HG03571 (cell line): ENCODE data around the gene WDR86.

ENCODE experiments used
- ATAC-seq: cut with Tn5 transposase; IDR thresholded peaks from one replicate; pipeline ENCODE4 v1.9.1; 2021; ENCODE audit not compliant: unreplicated experiment

WDR86 gene

GRCh38 chr7:151428378-151429236 lies 18.8 kb upstream of the WDR86 start:
- no peak for ATAC-seq

- ATAC-seq: no peak
Measured at GRCh38 chr7:151427705-151428377, 18.0 kb upstream of the WDR86 start.

DNA sequence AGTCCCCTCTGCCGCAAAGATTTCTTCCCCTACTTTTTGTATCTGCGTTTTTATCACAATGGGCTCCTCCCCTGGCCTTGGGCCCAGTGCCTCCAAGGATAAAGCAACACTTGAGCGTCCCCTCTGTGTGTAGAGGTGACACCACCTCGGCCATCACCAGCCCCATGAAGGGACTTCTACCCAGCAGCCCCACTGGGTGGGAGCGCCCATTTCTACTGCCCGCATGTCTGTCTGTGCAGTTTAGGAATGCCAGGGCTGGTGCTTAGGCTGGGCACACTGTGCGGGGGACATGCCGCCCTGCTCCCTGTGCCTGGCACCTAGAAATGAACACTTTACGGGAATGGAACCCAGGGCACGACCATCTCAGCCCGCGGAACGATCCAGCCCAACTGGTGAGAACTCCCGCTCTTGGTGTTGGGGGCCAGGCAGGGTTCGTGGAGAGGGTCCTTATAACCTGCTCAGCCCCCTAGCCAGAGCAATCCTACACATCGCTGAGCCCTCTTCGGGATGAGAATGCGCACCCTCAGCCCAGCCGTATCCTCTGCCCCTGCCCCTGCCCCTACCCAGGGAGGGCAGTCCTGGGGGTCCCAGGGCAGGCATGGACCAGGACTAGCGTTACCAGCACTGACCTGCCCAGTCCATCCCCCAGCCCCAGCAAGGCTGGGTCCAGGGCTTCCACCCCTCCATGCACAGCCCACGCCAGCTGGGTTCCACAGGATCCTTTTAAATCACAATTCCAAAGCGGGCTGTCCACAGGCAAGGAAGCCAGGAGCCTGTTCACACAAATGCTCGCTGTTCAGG lies 17.3 kb upstream of the WDR86 start:
- ATAC-seq: no peak

DNA sequence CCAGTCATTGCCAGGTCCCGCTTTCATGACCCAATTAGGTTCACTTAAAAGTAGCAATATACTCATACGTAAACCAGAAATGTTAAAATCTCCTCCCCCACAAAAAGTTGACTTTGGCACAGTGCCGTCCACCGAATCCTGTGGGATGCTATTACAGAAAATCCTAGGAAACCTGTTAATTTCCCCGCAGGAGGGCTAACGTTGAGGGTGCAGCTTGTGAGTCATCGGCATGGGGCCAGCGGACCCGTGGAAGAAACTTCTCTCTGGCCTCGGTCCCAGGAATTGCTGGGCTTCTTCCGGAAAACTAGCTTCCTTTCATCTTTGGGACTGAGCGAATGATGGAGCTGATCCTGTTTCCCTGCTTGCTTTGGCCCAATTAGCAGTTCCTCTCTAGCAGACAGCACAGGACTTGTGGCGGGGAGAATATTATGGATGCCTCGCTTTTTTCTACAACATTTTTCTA lies 16.6 kb upstream of the WDR86 start:
- ATAC-seq: no peak

DNA sequence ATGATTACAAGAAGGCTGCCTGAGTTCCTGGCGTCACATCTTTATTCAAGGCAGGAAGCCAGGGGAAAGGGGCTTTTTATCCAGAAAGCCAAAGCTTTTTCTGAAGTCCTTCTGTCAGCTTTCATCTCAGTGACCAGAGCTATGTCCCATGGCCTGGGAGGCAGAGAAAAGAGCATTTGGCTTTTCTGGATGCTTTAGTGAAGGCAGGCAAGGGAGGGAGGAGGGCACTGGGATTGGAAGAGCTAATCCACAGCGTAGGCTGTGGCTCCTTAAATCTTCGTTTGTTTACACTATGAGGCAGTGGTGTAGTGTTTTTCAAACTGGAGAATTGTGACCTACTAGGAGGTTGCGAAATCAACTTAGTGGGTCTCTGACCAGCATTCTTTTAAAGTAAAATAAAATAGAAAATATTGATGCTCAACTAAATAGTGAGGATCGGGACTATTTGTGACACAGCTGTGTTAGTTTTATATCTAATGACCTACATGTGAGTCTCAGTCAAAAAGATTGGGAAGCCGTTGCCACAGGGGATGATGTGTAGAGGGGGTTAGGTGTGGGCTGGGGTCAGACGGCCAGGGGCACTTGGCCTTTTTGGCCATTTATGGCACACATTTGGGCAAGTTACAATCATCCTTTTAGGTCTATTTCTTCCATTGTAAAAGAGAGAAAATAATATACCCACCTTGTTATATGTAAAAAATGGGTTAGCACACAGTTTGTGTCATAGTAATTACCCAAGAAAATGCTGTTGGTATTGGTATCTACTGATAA lies 16.0 kb upstream of the WDR86 start:
- no peak for ATAC-seq

DNA sequence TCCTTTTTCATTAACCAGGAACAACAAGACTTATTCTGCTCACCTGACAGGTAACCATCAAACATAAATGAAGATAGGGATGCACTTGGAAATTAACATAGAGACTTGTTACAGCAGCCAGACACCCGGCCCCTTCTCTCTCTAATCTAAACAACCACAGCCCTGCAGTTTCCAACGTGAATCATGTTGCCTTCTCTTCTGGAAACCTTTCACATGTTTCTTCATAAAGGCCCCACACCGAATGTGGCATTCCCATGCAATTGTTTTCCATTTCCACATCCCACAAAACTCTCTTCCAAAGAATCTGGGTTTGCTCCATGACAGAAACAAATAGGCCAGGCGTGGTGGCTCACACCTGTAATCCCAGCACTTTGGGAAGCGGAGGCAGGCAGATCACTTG lies 15.0 kb upstream of the WDR86 start:
- ATAC-seq: no peak

GRCh38 chr7:151423936-151424335 lies 14.1 kb upstream of the WDR86 start:
- ATAC-seq: no peak

DNA sequence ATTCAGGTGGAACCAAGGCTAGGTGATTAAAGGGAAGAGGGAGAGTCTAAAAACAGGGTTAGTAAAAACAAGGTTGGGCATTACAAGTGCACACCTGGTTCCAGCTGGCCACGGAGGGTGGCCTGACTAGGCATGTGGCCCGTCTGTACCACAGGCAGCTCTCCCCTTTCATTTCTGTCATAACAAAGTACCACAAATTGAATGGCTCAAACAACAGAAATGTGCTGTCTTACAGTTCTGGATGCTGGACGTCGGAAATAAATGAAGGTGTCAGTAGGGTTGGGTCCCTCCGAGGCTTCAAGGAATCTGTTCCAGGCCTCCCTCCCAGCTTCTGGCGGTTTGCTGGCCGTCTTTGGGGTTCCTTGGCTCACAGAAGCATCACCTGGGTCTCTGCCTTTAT lies 13.4 kb upstream of the WDR86 start:
- ATAC-seq: no peak

GRCh38 chr7:151422212-151422611 lies 12.4 kb upstream of the WDR86 start:
- no peak for ATAC-seq

GRCh38 chr7:151420144-151420543 lies 10.3 kb upstream of the WDR86 start:
- ATAC-seq: no peak

- no peak for ATAC-seq
Measured at GRCh38 chr7:151416941-151417315, 7.1 kb upstream of the WDR86 start.

- ATAC-seq: no peak
Measured at GRCh38 chr7:151416112-151416940, 6.5 kb upstream of the WDR86 start.

DNA sequence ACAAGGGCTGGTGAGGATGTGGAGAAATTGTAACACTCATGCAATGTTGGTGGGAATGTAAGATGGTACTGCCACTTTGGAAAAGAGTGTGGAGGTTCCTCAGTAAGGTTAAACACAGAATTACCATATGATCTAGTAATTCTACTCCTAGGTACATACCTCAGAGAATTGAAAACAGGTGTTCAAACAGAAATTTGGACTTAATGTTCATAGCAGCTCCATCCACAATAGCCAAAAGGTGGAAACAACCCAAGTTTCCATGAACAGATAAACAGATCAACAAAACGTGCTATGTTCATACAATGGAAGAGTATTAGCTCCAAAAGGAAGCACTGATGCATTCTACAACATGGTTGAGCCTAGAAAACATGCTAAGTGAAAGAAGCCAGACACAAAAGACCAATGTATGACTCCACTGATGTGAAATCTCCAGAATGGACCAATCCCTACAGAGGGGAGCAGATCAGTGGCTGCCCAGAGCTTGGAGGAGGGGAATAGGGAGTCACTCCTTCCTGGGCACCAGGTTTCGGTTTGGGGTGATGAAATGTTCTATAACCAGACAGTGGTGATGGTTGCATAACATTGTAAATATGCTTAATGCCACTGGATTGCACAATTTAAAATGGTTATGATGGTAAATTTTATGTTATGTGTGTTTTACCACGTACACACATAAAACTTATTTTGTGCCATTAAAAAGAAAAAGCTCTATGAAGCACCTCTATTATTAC lies 5.7 kb upstream of the WDR86 start:
- ATAC-seq: no peak

DNA sequence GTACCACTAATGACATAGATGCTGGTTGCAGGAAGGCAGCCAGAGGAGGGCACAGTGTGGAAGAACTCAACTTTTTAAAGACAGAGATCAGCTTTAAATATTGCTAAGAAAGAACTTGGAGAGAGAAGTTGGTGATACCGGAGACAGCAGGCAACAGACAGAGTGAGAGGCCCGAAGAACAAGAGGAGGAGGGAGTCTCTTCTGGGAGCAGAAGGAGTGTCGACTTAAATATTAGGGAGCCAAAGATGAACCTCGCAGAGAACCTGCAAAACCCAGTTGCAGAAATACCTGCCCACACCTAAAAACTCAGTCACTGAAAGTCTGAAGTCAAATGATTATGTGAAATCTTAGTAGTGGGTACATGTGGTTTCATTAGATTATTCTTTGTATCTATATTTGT lies 3.4 kb upstream of the WDR86 start:
- no peak for ATAC-seq

DNA sequence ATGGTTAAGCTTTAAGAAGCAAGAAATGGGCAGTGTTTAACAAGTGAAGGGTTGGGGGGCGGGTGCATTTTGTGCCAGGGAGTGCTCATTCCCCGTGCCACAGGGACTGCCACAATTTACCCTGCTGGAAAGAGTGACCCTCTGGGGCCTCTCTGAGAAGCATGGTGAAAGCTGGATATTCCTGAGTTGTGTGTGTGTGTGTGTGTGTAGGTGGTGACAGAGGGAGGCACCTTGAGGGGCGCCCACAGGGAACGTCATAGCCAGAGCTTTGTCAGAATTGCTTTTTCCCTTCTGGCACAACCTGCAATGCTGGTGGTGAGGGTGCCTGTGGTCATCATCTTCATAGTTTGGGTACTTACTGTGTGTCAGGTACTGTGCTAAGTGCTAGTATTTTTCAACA lies 2.5 kb upstream of the WDR86 start:
- ATAC-seq: no peak

- no peak for ATAC-seq
Measured at GRCh38 chr7:151411551-151411950, 1.7 kb upstream of the WDR86 start.

DNA sequence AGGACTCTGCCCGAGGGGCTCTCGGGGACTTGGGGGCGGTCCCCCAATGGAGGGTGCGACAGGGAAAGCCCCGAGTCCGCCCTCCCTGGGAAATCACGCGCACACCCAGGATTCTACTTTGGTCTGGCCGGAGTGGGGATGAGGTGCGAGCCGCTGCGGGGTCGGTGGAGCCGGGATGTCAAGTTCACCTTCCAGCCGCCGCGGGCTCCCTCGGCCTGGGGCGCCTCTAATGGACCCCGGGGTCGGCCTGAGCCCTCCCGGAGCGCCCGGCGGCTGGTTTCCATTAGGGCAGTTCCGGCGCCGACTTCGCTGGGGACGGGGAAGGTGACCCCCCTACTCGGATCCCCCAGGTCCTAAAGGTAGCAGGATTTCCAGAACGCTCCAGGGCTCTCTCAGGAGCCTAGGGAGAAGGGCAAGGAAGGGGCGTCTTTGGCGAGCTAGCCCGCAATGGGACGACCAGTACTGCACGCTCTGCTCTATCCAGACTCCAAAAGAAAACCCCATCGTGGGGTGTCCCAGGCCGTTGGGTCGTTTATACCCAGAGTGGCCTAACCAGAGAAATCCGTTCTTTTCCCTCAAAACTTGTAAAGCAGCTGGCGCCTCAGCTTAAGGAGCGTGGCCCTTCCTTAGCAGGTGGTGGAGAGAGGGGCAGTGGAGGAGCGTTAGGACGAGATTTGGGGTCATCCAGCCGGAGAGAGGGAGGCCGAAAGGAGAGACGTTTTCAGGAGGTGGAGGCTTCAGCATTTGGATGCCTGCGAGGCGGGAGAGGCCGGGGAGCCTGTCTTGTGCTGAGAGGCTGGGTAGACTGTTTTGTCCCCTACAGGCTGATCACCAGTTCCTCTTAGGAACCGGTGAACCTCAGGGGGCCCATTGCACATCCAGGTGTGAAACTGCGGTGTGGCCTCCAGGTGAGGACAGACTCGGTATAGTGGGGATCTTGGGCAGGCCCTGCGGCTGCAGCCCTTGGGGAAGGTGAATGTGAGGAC lies 860 bp upstream of the WDR86 start:
- ATAC-seq: no peak
